ENCODE results near the gene UNC80. TPM values are rescaled to one million over a fixed set of nuclear protein-coding genes. Genes with fewer than 3 reads are reported as not detected.

Gene UNC80
- total and polyA plus RNA-seq, 10 donors = 0.05 to 1.9 (median 0.63) TPM

DNA sequence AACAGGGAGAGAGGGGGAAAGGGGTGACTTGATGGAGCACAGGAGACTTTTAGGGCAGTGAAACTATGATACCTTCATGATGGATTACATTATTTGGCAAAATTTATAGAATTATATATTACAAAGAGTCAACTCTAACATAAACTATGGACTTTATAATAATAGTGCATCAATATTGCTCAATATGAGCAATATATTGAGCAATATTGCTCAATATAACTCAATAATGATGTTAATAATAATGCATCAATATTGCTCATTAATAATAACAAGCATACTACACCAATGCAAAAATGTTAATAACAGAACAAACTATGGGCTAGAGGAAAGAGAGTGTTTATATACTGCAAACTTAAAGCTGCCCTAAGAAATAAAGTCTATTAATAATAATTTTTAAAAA is 3.1 kb upstream of the UNC80 start:
- TF ChIP-seq, protein P1, sequence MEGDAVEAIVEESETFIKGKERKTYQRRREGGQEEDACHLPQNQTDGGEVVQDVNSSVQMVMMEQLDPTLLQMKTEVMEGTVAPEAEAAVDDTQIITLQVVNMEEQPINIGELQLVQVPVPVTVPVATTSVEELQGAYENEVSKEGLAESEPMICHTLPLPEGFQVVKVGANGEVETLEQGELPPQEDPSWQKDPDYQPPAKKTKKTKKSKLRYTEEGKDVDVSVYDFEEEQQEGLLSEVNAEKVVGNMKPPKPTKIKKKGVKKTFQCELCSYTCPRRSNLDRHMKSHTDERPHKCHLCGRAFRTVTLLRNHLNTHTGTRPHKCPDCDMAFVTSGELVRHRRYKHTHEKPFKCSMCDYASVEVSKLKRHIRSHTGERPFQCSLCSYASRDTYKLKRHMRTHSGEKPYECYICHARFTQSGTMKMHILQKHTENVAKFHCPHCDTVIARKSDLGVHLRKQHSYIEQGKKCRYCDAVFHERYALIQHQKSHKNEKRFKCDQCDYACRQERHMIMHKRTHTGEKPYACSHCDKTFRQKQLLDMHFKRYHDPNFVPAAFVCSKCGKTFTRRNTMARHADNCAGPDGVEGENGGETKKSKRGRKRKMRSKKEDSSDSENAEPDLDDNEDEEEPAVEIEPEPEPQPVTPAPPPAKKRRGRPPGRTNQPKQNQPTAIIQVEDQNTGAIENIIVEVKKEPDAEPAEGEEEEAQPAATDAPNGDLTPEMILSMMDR (IDR thresholded peaks at IDR 0.05 in 8 of 11, conservative IDR thresholded peaks at IDR 0.05 in 3 of 11) = no peak
- TF ChIP-seq POLR2A (IDR thresholded peaks at IDR 0.05) (no peak), POLR2AphosphoS5 (IDR thresholded peaks at IDR 0.05) (no peak)
- Histone ChIP-seq H3K4me1 (peaks cover 0 to 11% (median 4%) of the 10 kb centered on the region in 6 donors), H3K9me3 (no peaks in the 10 kb centered on the region), H3K4me3 (no peak overlapping the region), H3K36me3 (no peaks in the 10 kb centered on the region), H3K27me3 (replicated peaks in 1 of 7) (peaks cover 0 to 52% (median 29%) of the 10 kb centered on the region in 7 donors), H3K27ac (no peak overlapping the region)
- no peak for DNase-seq
- intact Hi-C loops (cut with DNase I; ENCODE audit: low total_unique reads) = no loop called here

DNA sequence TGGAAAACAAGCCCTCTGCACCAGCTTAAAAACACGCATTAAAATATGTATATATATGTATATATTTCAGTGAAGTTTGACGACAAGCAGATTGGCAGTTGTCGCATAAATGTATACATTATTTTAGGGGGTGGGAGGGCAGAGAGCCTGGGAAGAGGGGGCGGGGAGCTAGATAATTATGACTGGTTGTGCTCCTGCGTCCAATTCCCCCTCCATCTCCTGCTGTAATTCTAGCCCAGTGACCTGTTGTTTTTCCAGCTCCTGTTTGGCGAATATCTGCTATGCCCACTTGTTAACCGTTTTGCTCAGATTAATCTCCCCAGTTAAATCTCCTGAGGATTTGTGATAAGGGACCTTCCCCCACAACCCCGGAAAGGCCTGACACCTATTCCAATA is 656 bp downstream of the UNC80 start:
- peak overlapping the region in 1 of 8 donors; percentile 57 for H3K4me3 ChIP-seq
- no peaks in the 10 kb centered on the region for H3K9me3 ChIP-seq
- no peaks in the 10 kb centered on the region for H3K36me3 ChIP-seq
- H3K4me1 ChIP-seq = peaks cover 0 to 11% (median 4%) of the 10 kb centered on the region in 6 donors
- TF ChIP-seq POLR2A (IDR thresholded peaks at IDR 0.05) = no peak
- TF ChIP-seq POLR2AphosphoS5 (IDR thresholded peaks at IDR 0.05) = no peak
- TF ChIP-seq, protein P1 (IDR thresholded peaks at IDR 0.05 in 8 of 11, conservative IDR thresholded peaks at IDR 0.05 in 3 of 11) = no peak
- intact Hi-C loops (cut with DNase I; ENCODE audit: low total_unique reads) = no loop called here
- DNase-seq = no peak
- WGBS, 5 donors = 13 to 22% (median 21%) methylated on average over 8 of the region's 8 CpGs
- H3K27ac ChIP-seq = no peak overlapping the region
- peaks cover 0 to 64% (median 29%) of the 10 kb centered on the region in 7 donors for H3K27me3 ChIP-seq (replicated peaks in 1 of 7)

DNA sequence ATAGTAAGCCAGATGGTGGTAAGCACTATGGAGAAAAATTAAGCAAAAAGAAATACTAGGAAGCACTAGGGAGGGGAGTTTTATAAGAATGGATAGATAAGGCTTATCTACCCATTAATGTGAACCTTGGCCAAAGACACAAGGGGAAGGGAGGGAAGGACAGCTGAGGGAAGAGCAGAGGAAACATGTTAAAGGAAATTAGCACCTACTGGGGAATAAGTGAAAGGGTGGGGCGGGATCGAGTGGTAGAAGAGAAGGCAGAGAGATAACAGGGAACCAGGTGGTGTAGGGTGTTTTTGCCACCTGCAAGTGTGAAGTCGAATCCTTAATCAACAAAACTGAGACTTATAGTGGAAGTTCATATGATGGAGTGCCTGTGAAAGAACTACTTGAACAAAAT is 1.7 kb downstream of the UNC80 start:
- Histone ChIP-seq H3K36me3 (no peaks in the 10 kb centered on the region), H3K4me1 (peaks cover 0 to 11% (median 4%) of the 10 kb centered on the region in 6 donors), H3K27ac (no peak overlapping the region), H3K9me3 (no peaks in the 10 kb centered on the region), H3K27me3 (replicated peaks in 1 of 7) (peaks cover 0 to 65% (median 29%) of the 10 kb centered on the region in 7 donors), H3K4me3 (no peak overlapping the region)
- WGBS, 5 donors = 13 to 17% (median 14%) methylated on average over 3 of the region's 3 CpGs
- DNase-seq = no peak
- intact Hi-C loops (cut with DNase I; ENCODE audit: low total_unique reads) = no loop called here
- TF ChIP-seq POLR2A (IDR thresholded peaks at IDR 0.05) = no peak
- TF ChIP-seq POLR2AphosphoS5 (IDR thresholded peaks at IDR 0.05) = no peak
- TF ChIP-seq, protein P1 (IDR thresholded peaks at IDR 0.05 in 8 of 11, conservative IDR thresholded peaks at IDR 0.05 in 3 of 11) = no peak

DNA sequence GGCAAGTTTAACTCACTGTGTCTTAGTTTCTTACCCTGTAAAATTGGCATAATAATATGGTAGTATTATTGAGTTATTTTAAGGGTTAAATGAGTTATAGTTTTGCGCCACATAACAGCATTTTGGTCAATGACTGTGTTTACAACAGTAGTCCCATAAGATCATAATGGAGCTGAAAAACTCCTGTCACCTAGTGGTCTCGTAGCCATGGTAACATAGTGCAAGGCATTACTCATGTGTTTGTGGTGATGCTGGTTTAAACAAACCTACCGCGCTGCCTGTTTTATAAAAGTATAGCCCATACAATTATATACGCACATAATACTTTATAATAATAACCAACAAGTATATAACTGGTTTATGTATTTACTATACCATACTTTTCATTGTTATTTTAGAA is 15.8 kb downstream of the UNC80 start:
- Histone ChIP-seq H3K9me3 (no peaks in the 10 kb centered on the region), H3K36me3 (no peaks in the 10 kb centered on the region), H3K4me1 (peaks cover 0 to 4% (median 0%) of the 10 kb centered on the region in 6 donors), H3K27me3 (replicated peaks in 1 of 7) (no peaks in the 10 kb centered on the region), H3K4me3 (no peak overlapping the region), H3K27ac (no peak overlapping the region)
- no peak for DNase-seq
- intact Hi-C loops (cut with DNase I; ENCODE audit: low total_unique reads) = no loop called here
- TF ChIP-seq, protein P1 (IDR thresholded peaks at IDR 0.05 in 8 of 11, conservative IDR thresholded peaks at IDR 0.05 in 3 of 11) = no peak
- 89 to 94% (median 91%) methylated on average over 5 of the region's 5 CpGs for WGBS, 5 donors
